Measurements from ENCODE around the gene HUS1B. TPM values are rescaled to one million over a fixed set of nuclear protein-coding genes. Genes with fewer than 3 reads are reported as not detected.
A peak's percentile ranks its signal among the peaks of the same experiment; 100 is the strongest.

Gene HUS1B
- total RNA-seq, 1 donor from 2014 or later = 0.41 TPM

DNA sequence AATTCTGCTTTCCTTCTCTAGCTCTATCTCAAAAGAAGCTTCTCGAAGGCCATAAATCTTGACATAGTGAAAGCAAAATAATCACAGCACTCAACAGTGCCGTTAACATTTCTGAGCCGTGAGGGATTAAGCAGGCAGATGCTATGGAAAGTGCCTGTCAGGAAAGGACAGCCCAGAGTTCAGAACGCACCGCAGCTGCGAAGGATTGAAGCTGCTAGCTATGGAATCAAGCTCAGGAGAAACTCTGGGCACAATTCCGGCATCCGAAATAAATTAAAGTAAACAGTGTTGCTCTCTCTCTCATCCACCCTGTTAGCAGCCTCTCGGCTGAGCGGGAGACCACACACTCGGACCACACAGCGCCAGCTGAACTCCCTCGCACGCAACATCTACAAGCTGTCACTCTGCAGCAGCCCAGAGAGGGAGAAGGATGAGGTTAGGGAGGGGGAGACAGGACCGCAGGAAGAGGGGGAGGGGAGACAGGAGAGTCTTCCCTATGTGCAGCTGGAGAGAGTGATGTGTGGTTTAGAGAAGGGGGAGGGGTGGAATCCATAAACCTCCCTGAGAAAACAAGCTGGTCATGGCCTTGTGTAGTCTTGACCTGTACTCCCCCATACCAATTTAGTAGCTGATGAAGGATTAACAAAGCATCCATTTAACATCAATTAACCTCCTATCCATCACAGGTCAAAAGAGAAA is 27.0 kb upstream of the HUS1B start:
- Mint-ChIP-seq H3K4me3 (peak overlapping the region; percentile 81), H3K27ac (peak overlapping the region; percentile 67), H3K36me3 (peaks cover 12% of the 10 kb centered on the region), H3K9me3 (no peaks in the 10 kb centered on the region), H3K4me1 (ENCODE audit: unreplicated experiment) (peaks cover 44% of the 10 kb centered on the region), H3K27me3 (peaks cover 3% of the 10 kb centered on the region)
- TF ChIP-seq, protein P1, sequence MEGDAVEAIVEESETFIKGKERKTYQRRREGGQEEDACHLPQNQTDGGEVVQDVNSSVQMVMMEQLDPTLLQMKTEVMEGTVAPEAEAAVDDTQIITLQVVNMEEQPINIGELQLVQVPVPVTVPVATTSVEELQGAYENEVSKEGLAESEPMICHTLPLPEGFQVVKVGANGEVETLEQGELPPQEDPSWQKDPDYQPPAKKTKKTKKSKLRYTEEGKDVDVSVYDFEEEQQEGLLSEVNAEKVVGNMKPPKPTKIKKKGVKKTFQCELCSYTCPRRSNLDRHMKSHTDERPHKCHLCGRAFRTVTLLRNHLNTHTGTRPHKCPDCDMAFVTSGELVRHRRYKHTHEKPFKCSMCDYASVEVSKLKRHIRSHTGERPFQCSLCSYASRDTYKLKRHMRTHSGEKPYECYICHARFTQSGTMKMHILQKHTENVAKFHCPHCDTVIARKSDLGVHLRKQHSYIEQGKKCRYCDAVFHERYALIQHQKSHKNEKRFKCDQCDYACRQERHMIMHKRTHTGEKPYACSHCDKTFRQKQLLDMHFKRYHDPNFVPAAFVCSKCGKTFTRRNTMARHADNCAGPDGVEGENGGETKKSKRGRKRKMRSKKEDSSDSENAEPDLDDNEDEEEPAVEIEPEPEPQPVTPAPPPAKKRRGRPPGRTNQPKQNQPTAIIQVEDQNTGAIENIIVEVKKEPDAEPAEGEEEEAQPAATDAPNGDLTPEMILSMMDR (conservative IDR thresholded peaks at IDR 0.05) = no peak
- no peak for DNase-seq (ENCODE audit: extremely low spot score, unreplicated experiment)

DNA sequence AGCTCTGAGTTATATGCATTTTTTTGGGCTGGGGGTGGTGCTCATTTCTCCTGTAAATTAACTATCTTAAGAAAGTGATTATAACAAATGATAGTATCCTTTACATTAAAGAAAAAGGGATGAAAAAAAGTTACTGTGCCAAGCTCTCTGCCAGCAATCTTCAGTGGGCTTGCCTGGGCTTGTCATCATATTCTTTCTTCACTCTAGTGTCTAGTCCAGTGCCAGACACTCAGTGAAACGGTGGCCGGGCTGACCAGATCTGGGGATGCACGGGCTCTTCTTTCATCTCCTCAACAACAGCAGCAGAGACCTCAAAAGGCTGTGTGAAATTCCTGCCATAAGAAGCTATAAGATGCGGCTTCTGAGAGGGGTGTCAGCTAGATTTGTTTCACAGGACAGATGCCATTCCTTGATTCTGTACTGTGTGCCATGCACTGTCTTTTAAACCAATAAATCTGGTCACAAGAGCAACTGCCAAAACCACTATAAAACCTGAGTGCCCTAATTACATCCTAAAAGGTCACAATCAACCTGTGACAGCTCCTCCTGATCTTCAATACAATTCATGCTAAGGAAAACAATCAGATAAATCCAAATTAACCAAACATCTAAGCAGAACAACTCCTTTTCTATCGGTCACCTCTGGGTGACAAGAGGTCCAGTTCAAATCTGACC is 23.9 kb upstream of the HUS1B start:
- Mint-ChIP-seq H3K4me1 (ENCODE audit: unreplicated experiment) (peaks cover 44% of the 10 kb centered on the region), H3K27ac (no peak overlapping the region), H3K4me3 (no peak overlapping the region), H3K27me3 (peaks cover 3% of the 10 kb centered on the region), H3K36me3 (peaks cover 16% of the 10 kb centered on the region), H3K9me3 (no peaks in the 10 kb centered on the region)
- TF ChIP-seq, protein P1 (conservative IDR thresholded peaks at IDR 0.05) = no peak
- DNase-seq (ENCODE audit: extremely low spot score, unreplicated experiment) = no peak

DNA sequence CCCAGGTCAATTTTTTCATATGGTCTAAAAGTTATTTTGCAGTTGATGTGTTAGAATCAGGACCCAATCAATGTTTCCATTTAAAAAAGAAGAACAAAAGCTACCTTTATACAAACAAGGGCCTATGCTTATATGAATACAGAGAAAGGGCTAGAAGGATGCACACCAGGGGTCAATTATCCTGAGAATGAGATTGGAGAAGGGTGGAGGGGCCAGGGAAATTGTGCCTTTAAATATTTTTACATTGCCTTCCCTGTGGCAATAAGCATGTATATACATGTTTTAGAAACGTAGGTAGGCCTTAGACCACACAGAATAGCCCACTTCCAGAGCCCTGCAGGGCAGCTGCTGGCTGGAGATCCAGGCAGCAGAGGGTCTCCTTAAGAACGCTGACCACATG is 23.4 kb upstream of the HUS1B start:
- peaks cover 3% of the 10 kb centered on the region for H3K27me3 Mint-ChIP-seq
- no peak overlapping the region for H3K27ac Mint-ChIP-seq
- no peak overlapping the region for H3K4me3 Mint-ChIP-seq
- TF ChIP-seq, protein P1 (conservative IDR thresholded peaks at IDR 0.05) = no peak
- DNase-seq (ENCODE audit: extremely low spot score, unreplicated experiment) = no peak
- peaks cover 16% of the 10 kb centered on the region for H3K36me3 Mint-ChIP-seq
- no peaks in the 10 kb centered on the region for H3K9me3 Mint-ChIP-seq
- H3K4me1 Mint-ChIP-seq (ENCODE audit: unreplicated experiment) = peaks cover 40% of the 10 kb centered on the region

DNA sequence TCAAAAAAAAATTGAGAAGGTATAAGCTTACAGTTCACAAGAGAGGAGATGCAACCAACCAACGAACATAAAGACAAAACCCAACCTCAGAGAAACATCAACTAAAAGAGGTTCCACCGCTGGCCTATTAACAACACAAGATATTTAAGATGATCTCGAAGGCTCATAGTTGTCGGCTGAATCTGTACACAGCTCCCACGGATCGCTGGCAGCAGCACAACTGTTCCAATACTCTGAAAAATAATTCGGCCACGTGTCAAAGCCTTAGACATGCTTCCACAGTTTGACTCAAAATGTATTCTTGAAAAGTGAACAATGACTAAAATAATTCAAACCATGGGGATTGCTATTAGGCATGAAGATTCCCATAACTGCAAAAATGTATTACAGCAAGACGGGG is 22.4 kb upstream of the HUS1B start:
- TF ChIP-seq, protein P1 (conservative IDR thresholded peaks at IDR 0.05) = no peak
- H3K4me1 Mint-ChIP-seq (ENCODE audit: unreplicated experiment) = peaks cover 34% of the 10 kb centered on the region

DNA sequence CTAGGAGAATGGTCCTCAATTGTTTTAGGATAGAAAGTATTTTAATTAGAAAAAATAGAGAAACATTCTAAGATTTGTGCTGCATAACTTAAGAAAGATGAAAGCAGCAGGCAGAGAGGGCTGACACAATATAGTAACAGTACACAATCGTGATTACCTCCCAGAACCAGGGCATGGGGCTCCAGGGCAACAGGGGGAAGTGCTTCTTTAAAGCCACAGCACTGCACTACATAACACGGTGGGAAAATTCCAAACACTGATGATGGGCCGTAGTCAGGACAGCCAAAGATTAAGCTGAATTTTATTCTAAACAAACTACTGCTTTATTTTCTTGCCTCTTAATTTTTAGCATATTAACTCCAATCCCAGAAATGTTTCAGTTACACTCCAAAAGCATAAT is 21.6 kb upstream of the HUS1B start:
- DNase-seq (ENCODE audit: extremely low spot score, unreplicated experiment) = no peak
- H3K4me1 Mint-ChIP-seq (ENCODE audit: unreplicated experiment) = peaks cover 27% of the 10 kb centered on the region
- no peak overlapping the region for H3K4me3 Mint-ChIP-seq
- no peak overlapping the region for H3K27ac Mint-ChIP-seq
- peaks cover 3% of the 10 kb centered on the region for H3K27me3 Mint-ChIP-seq
- TF ChIP-seq, protein P1 (conservative IDR thresholded peaks at IDR 0.05) = no peak
- peaks cover 16% of the 10 kb centered on the region for H3K36me3 Mint-ChIP-seq
- no peaks in the 10 kb centered on the region for H3K9me3 Mint-ChIP-seq

More for the DNA sequence above, 22.4 kb upstream of the HUS1B start:
- Mint-ChIP-seq H3K27ac (no peak overlapping the region), H3K9me3 (no peaks in the 10 kb centered on the region), H3K36me3 (peaks cover 16% of the 10 kb centered on the region), H3K27me3 (peaks cover 3% of the 10 kb centered on the region), H3K4me3 (no peak overlapping the region)
- DNase-seq (ENCODE audit: extremely low spot score, unreplicated experiment) = no peak
